Nephron (organoid): ENCODE data around the gene EWSR1.

Source experiments
- H3K27ac Mint-ChIP-seq, 3 experiments: 2 replicates each; pipeline ENCODE4 v1.8.0; 2020; ENCODE audit warnings: mixed read lengths in 3 of 3, mild to moderate bottlenecking in 2 of 3, moderate library complexity in 1 of 3
- H3K27me3 Mint-ChIP-seq: 2 replicates; pipeline ENCODE4 v1.8.0; 2021; ENCODE audit warnings: low read depth, mild to moderate bottlenecking, moderate library complexity, mixed read lengths
- H3K36me3 Mint-ChIP-seq: 2 replicates; pipeline ENCODE4 v1.8.0; 2020; ENCODE audit warnings: low read depth, mixed read lengths
- H3K4me1 Mint-ChIP-seq: 2 replicates; pipeline ENCODE4 v1.8.0; 2020; ENCODE audit warnings: mixed read lengths
- H3K4me3 Mint-ChIP-seq, 3 experiments: 2 replicates each; pipeline ENCODE4 v1.8.0; 2020; ENCODE audit warnings: mild to moderate bottlenecking in 3 of 3, mixed read lengths in 3 of 3, moderate library complexity in 2 of 3
- H3K9me3 Mint-ChIP-seq: 2 replicates; pipeline ENCODE4 v1.8.0; 2020; ENCODE audit warnings: mixed read lengths
- TF ChIP-seq, protein P1 (sequence below), 3 experiments: fragments of 200-600 bp; sonication (generic); IDR thresholded peaks; one replicate each; pipeline ENCODE4 v1.5.0; 2021; ENCODE audit warnings: antibody characterized with exemption in 3 of 3; ENCODE audit not compliant: unreplicated experiment in 3 of 3

The EWSR1 gene

GRCh38 chr22:29306175-29306834, 38.2 kb downstream of the EWSR1 start, which contains the start of gene GAS2L1:
TSS of gene GAS2L1 (plus strand) at chr22:29306650. CDS start at chr22:29308106, 1,456 bp downstream.
- TF ChIP-seq, protein P1, sequence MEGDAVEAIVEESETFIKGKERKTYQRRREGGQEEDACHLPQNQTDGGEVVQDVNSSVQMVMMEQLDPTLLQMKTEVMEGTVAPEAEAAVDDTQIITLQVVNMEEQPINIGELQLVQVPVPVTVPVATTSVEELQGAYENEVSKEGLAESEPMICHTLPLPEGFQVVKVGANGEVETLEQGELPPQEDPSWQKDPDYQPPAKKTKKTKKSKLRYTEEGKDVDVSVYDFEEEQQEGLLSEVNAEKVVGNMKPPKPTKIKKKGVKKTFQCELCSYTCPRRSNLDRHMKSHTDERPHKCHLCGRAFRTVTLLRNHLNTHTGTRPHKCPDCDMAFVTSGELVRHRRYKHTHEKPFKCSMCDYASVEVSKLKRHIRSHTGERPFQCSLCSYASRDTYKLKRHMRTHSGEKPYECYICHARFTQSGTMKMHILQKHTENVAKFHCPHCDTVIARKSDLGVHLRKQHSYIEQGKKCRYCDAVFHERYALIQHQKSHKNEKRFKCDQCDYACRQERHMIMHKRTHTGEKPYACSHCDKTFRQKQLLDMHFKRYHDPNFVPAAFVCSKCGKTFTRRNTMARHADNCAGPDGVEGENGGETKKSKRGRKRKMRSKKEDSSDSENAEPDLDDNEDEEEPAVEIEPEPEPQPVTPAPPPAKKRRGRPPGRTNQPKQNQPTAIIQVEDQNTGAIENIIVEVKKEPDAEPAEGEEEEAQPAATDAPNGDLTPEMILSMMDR (IDR thresholded peaks at IDR 0.05; ENCODE audit: unreplicated experiment in 3 of 3): peak; percentile 49 to 69 (median 61)
- Mint-ChIP-seq H3K36me3 (peaks cover 3% of the 10 kb centered on the region), H3K27me3 (peaks cover 7% of the 10 kb centered on the region), H3K9me3 (no peaks in the 10 kb centered on the region), H3K4me3 (peak within 1 kb of the TSS; percentile 90 to 96 (median 96)), H3K27ac (peak within 1 kb of the TSS; percentile 37 to 90 (median 55)), H3K4me1 (no peaks in the 10 kb centered on the region)

GRCh38 chr22:29306835-29307595, 38.9 kb downstream of the EWSR1 start:
- no peaks in the 10 kb centered on the region for H3K36me3 Mint-ChIP-seq
- H3K27ac Mint-ChIP-seq: peak overlapping the region in 2 of 3 experiments; percentile 35 to 51
- H3K4me3 Mint-ChIP-seq: peak overlapping the region; percentile 90 to 96 (median 96)
- TF ChIP-seq, protein P1 (IDR thresholded peaks at IDR 0.05; ENCODE audit: unreplicated experiment in 3 of 3): no peak
- H3K9me3 Mint-ChIP-seq: no peaks in the 10 kb centered on the region
- no peaks in the 10 kb centered on the region for H3K4me1 Mint-ChIP-seq
- peaks cover 9% of the 10 kb centered on the region for H3K27me3 Mint-ChIP-seq

DNA sequence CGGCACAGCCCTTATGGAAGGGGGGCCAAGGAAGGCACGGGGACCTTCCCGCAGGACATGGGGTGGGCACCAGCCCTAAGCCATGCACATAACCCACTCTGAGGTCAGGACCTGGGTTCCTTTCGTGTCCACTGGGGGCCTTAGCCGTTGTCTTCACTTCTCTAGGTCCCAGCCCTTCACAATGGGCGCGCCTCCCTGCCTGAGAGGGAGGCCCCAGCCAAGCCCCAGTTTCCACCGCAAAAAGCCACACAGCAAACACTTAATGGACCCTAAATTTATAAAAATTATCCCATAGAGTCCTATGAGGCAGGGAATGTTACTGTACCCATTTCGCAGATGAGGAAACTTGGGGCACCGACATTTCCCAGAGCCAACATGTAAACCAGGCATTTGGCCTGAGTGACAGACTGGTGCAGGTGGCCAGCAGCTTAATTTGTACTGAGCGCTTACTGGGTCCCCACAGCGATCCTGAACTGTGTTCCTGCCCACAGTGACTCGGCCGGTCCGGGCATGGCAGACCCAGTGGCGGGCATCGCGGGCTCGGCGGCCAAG, 39.6 kb downstream of the EWSR1 start:
- peaks cover 16% of the 10 kb centered on the region for H3K27me3 Mint-ChIP-seq
- TF ChIP-seq, protein P1 (IDR thresholded peaks at IDR 0.05; ENCODE audit: unreplicated experiment in 3 of 3): no peak
- H3K9me3 Mint-ChIP-seq: no peaks in the 10 kb centered on the region
- peak overlapping the region; percentile 90 to 96 (median 96) for H3K4me3 Mint-ChIP-seq
- no peaks in the 10 kb centered on the region for H3K36me3 Mint-ChIP-seq
- peaks cover 3% of the 10 kb centered on the region for H3K4me1 Mint-ChIP-seq
- peak overlapping the region in 2 of 3 experiments; percentile 35 to 51 for H3K27ac Mint-ChIP-seq

GRCh38 chr22:29308148-29308790, 40.2 kb downstream of the EWSR1 start:
- Mint-ChIP-seq H3K27ac (no peak overlapping the region), H3K4me1 (peaks cover 7% of the 10 kb centered on the region), H3K36me3 (no peaks in the 10 kb centered on the region), H3K9me3 (no peaks in the 10 kb centered on the region), H3K4me3 (peak overlapping the region; percentile 90 to 96 (median 96)), H3K27me3 (peaks cover 22% of the 10 kb centered on the region)
- TF ChIP-seq, protein P1 (IDR thresholded peaks at IDR 0.05; ENCODE audit: unreplicated experiment in 3 of 3): no peak

DNA sequence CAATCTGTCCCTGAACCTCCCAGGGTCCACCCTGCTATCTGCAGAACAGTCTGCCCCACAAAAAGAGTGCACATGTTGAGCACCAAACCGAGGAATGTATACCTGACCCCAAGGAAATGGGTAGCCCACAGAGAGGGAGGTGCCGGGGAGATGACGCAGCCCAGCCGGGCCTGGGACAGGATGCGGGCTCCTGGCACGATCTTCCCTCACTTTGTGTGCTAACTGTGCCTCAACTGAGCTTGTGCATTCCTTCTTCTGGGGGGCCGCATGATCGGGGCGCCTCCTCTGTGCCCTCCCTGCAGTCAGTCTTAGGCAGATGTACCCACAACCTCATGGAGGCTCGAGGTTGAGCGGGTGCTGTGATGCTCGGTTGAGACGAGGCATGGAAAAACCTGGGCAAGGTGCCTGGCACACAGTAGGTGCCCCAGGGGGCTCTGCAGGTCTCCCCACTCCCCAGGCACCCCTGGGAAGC, 40.8 kb downstream of the EWSR1 start:
- H3K36me3 Mint-ChIP-seq: no peaks in the 10 kb centered on the region
- no peaks in the 10 kb centered on the region for H3K9me3 Mint-ChIP-seq
- H3K4me3 Mint-ChIP-seq: peak overlapping the region; percentile 66 to 76 (median 74)
- peaks cover 8% of the 10 kb centered on the region for H3K4me1 Mint-ChIP-seq
- peaks cover 28% of the 10 kb centered on the region for H3K27me3 Mint-ChIP-seq
- H3K27ac Mint-ChIP-seq: no peak overlapping the region
- TF ChIP-seq, protein P1 (IDR thresholded peaks at IDR 0.05; ENCODE audit: unreplicated experiment in 3 of 3): no peak
